CD1c-positive myeloid dendritic cell (primary cell): ENCODE measurements around the gene MISP.

Experiments used
- DNase-seq: peaks from one replicate; pipeline ENCODE4 v3.0.0-alpha.2; 2016; ENCODE audit errors: extremely low spot score

The MISP gene

GRCh38 chr19:796692-797527, 46.0 kb downstream of the MISP start, which contains the start of gene PTBP1:
PTBP1 (plus strand) TSS chr19:797452; CDS start chr19:797498, 46 bp downstream.
- DNase-seq = peak; percentile 100

- DNase-seq = peak; percentile 96
Observed at GRCh38 chr19:797528-798414, 46.9 kb downstream of the MISP start.

- DNase-seq = no peak
Observed at GRCh38 chr19:798415-799075, 47.6 kb downstream of the MISP start.

GRCh38 chr19:799076-799881, 48.4 kb downstream of the MISP start:
- DNase-seq = no peak

GRCh38 chr19:800360-801029, 49.6 kb downstream of the MISP start:
- DNase-seq = no peak

- DNase-seq = no peak
Observed at GRCh38 chr19:801030-801860, 50.3 kb downstream of the MISP start.

GRCh38 chr19:801861-802497, 51.1 kb downstream of the MISP start:
- DNase-seq = no peak

GRCh38 chr19:802498-803098, 51.7 kb downstream of the MISP start:
- no peak for DNase-seq

GRCh38 chr19:803099-803561, 52.2 kb downstream of the MISP start:
- DNase-seq = no peak

GRCh38 chr19:803686-804418, 52.9 kb downstream of the MISP start:
- no peak for DNase-seq

- no peak for DNase-seq
Observed at GRCh38 chr19:804419-805165, 53.7 kb downstream of the MISP start.

- no peak for DNase-seq
Observed at GRCh38 chr19:805166-805551, 54.2 kb downstream of the MISP start.

- no peak for DNase-seq
Observed at GRCh38 chr19:805600-806550, 55.0 kb downstream of the MISP start.

- DNase-seq = no peak
Observed at GRCh38 chr19:806815-807421, 56.0 kb downstream of the MISP start.

- DNase-seq = no peak
Observed at GRCh38 chr19:807627-808422, 56.9 kb downstream of the MISP start.
